Daoy (cell line): ENCODE results near the gene DYNC1LI1. TPM values are rescaled to one million over a fixed set of nuclear protein-coding genes. Genes with fewer than 3 reads are reported as not detected.
"Not testable (repeated sequence)": the region's sequence is repeated elsewhere in the genome, so short reads cannot be mapped to it uniquely, and the experiment has no call there.

ENCODE experiments used
- DNase-seq: peaks from one replicate; pipeline ENCODE4 v3.0.0-alpha.2; 2015; ENCODE audit warnings: low read depth
- total RNA-seq: library from RNA; depleted of rRNA; stranded (reverse); fragments of >200 nt; shearing (Covaris generic); gene quantifications from 2 replicates; pipeline ENCODE4 v1.2.3, GENCODE V29; 2014

Gene DYNC1LI1
- total RNA-seq, 1 experiment from 2014 or later: 76.7 TPM

GRCh38 chr3:32583708-32584107 lies 13.1 kb upstream of the DYNC1LI1 start:
- DNase-seq: no peak

DNA sequence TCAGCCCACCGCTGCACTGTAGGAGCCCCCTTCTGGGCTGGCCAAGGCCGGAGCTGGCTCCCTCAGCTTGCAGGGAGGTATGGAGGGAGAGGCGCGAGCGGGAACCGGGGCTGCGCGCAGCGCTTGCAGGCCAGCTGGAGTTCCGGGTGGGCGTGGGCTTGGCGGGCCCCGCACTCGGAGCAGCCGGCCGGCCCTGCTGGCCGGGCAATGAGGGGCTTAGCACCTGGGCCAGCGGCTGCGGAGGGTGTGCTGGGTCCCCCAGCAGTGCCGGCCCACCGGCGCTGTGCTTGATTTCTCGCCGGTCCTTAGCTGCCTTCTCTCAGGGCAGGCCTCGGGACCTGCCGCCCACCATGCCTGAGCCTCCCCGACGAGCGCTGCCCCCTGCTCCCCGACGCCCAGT lies 8.0 kb upstream of the DYNC1LI1 start:
- not testable (repeated sequence) for DNase-seq

GRCh38 chr3:32577581-32578556 lies 7.2 kb upstream of the DYNC1LI1 start:
- peak; percentile 19 for DNase-seq

DNA sequence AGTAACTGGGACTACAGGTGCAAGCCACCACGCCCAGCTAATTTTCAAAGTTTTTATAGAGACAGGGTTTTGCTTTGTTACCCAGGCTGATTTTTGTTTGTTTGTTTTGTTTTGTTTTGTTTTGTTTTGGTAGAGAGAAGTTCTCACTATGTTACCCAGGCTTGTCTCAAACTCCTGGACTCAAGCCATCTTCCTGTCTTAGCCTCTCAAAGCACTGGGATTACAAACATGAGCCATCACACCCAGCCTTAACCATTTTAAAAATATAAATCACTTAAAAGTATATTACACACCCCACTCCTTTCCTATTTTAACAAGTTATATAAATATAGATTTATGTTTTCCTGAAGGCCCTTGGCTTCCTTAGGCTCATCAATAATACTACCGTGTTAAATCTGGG lies 6.5 kb upstream of the DYNC1LI1 start:
- no peak for DNase-seq

DNA sequence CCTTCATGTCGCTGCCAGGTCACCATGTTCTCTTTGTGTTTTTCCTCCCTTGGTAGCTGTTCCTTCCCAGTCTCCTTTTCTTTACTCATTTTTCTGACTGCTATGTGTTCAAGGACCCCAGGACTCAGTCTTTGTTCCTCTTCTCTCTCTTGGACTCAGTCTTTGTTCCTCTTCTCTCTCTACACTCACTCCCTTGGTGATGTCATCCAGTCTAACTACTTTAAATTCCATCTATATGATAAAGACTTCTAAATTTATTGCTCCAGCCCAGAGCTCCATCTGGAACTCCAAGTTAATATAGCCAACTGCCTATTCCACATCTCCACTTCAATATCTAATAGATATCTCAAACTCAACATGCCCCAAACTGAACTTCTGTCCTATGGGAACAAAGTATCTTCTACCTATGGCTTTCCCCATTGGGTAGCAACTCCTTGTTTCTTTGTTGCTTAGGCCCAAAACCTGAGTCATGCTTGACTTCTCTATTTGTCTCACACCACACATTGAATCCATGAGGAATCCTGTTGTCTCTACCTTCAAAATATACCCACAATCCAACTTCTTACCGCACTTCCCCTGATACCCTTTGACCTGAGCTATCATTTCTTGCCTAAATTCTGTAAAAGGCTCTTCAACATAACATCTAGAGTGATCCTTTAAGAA lies 4.9 kb upstream of the DYNC1LI1 start:
- DNase-seq: no peak

DNA sequence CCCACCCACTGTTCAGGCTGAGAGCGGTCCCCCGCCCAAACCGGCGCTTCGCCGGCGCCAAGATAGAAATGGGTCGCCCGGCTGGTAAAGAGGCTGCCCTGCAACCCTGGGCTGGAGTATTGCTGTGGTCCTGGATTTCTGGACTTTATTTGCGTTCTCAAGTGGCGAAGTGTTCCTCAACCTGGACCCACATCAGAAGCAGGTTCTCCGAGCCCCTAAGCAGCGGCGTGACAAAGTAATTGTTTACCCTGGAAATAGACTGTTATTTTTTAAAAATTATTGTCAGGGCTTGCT lies 481 bp upstream of the DYNC1LI1 start:
- DNase-seq: no peak

DNA sequence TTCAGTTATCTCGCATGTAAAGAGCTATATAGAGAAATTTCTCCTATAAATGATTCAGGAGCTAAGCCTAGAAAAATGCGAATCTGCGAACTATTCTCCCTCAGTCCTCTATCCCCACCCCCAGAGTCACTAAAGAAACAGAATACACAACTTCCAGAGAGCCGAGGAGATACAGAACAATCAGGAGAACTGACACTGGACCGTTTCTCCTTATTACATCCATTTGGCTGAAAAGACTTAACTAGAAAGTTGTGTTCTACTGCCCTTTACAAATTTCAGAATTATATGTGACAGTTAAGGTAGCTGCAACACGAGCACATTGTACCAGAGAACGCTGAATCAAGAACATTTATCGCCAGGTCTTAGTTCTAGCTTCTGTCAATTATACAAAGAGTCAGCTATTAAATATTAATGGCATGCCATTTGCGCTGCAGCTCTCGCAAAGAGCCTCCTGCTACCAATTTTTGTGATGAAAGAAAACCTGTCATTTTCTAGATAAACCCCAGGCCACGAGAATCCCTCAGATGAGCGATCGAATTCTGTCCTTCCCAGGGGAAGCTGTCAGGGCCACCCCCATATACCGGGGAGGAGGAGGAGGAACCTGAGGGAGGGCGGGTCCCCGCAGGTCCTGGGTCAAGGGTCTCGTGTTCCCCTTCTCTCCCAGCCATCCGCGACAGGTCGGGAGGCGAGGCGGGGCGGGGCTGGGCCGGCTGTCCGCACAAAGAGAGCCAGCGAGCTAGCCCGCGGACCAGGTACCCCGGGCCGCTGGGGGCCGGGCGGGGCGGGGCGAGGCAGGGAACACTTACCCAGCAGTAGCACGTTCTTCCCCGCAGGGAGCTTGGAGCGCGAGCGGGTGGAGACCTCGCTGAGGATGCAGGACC lies 878 bp downstream of the DYNC1LI1 start:
- DNase-seq: peak; percentile 62

DNA sequence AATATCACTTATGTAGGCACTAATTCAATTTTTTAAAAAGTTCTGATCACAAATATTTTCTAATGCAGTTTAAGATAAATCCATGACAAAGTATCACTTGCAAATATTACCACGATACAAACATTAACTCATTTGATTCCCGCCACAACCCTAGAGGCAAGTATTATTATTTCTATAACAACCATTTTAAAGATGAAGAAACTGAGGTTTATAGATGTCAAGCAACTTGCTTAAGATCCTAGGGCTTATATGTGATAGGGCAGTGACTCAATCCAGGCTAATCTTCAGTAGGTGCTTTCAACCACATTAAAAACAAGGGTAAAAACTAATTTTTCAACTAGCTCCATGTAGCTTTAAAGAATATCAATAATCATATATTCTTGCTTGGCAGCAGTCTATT lies 1.7 kb downstream of the DYNC1LI1 start:
- no peak for DNase-seq

DNA sequence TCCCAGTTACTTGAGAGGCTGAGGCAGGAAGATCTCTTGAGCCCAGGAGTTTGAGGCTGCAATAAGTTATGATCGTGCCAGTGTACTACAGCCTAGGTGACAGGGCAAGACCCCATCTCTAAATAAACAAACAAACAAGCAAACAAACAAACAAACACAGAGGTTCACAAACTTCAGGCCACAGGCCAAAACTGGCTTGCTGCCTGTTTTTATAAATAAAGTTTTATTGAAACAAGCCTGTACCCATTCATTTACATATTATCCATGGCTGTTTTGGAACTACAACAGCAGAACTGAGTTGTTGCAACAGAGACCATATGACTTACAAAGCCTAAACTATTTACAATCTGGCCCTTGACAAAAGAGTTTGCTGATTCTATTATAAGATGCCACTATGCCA lies 6.5 kb downstream of the DYNC1LI1 start:
- no peak for DNase-seq

- DNase-seq: no peak
Measured at GRCh38 chr3:32562640-32563039, 8.0 kb downstream of the DYNC1LI1 start.

DNA sequence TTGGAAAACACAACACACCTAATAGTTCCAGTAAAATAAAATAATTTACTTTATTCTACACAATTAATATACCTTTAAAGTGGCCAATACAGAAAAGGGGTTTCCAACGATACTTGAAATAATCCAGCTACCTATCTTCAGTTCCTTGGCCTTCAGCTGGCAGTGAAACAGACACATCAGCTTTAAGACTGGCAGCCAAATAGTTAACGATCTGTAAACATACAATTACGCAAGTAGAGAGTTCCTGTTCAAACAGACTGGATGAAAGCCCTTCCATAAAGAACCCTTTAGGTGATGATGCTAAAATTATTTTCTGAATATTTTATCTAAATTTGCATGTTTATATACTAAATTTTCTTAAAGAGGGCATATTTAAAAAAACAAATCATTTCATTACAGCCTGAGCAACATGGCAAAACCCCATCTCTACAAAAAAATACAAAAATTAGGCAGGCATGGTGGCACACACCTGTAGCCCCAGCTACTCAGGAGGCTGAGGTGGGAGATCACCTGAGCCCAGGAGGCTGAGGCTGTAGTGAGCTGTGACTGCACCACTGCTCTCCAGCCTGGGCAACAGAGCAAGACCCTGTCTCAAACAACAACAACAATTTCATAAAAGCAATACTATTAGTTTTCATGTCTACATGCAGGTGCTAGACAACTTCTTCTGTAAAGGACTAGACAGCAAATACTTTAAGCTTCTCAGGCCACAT lies 12.9 kb downstream of the DYNC1LI1 start:
- no peak for DNase-seq

DNA sequence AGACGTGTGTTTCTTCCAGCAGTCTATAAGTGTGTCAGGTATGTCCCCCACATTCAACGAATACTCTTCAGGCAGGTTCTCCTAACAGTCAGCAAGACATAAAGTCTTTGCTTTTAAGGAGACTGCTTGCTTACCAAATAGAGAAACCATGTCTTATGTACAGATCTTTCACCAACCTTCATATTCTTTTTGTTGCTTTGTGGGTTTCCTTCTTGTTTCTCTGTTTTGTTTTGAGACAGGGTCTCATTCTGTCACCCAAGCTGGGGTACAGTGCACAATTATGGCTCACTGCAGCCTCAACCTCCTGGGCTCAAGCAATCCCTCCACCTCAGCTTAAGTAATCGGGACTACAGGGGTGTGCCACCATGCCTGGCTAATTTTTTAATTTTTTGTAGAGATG lies 14.3 kb downstream of the DYNC1LI1 start:
- no peak for DNase-seq

- no peak for DNase-seq
Measured at GRCh38 chr3:32553973-32554372, 16.7 kb downstream of the DYNC1LI1 start.

DNA sequence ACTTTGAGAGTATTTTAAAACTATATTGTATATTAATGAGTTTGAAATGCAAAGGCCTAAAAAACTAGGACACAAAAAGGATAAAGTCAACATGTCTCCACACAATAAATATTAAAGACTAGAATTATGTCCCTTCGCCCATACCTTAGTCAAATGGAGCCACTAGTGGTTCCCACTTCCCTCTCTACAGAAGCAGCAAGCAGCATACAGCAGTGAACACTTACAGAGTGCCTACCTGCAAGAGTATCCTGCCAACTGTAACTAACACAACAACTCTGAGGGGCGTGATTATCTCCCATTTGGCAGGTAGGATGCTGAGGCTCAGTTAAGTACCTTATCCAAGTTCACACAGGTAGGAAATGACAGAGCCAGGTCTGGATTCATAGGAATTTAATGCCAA lies 17.2 kb downstream of the DYNC1LI1 start:
- no peak for DNase-seq

DNA sequence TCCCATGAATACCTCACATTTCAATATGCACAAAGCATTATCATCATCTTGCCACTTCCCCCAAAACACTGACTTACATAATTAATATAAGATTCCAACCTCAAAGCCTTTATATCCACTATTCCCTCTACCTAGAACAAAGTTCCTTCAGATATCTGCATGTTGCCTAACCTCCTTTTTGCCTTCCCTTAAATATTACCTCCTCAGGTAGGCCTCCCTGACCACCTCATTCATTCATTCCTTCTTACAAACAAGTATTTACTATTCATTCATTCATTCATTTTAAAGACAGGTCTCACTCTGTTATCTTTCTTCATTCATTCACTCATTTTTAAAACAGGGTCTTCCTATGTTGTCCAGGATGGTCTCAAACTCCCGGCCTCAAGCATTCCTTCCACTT lies 18.6 kb downstream of the DYNC1LI1 start:
- no peak for DNase-seq

GRCh38 chr3:32551496-32551895 lies 19.2 kb downstream of the DYNC1LI1 start:
- no peak for DNase-seq

- no peak for DNase-seq
Measured at GRCh38 chr3:32551087-32551486, 19.6 kb downstream of the DYNC1LI1 start.

DNA sequence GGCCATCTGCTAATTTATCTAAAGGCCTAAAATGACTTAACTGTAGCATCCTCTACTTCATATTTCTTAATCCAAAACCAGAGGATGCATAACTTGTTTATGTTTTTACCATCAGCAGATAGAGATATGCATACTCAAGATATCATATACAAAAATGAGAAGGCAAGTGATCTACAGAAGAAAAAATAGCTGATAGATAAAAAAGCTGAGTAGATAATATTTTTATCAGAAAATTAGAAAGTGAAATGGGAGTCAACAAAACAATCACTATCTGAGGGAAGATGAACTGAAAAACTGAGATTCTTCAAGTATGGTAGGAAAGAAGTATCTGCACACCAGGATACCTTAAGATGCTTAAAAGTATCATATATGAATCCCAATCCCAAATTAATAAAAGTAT lies 25.4 kb downstream of the DYNC1LI1 start:
- DNase-seq: no peak

DNA sequence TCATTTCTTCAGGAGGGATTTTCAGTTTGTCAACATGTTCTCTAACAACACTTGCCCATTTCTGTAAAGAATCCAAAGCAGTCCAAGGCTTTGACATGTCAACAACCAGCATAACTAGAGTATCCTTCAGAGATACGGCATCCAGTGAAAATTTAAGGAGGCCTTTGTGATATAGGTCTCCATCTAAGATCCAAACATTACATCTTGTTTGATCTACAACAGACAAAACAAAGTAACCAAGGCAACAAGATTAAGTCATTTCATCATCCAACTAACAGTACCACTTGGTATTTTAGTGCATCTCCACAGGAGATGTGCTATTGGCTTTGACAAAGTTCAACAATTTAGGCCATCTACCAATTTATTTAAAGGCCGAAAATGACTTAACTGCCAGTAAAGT lies 25.8 kb downstream of the DYNC1LI1 start:
- no peak for DNase-seq

- DNase-seq: no peak
Measured at GRCh38 chr3:32542807-32543206, 27.9 kb downstream of the DYNC1LI1 start.

GRCh38 chr3:32540899-32541298 lies 29.8 kb downstream of the DYNC1LI1 start:
- no peak for DNase-seq

DNA sequence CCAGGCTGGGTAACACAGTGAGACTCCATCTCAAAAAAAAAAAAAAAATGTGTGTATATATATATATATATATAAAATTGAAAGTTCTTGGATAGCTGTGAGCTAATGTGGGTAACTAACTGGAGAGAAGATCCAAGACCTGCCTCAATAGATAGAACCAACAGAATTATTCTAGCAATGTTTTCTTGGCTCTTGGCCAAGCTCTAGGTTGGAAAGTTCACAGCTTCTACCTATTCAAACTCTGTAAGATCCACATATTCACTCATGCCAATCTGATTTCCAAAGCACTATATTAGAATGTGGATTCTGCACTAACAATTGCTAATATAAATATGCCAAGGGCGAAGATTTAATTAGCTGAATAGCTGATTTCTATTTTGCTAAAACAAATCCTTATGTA lies 38.2 kb downstream of the DYNC1LI1 start:
- DNase-seq: no peak
